GM18520 (cell line): Measurements from ENCODE around the gene SNRNP25.

ENCODE experiments used
- ATAC-seq: cut with Tn5 transposase; IDR thresholded peaks from one replicate; pipeline ENCODE4 v1.9.1; 2021; ENCODE audit not compliant: unreplicated experiment

The SNRNP25 gene

DNA sequence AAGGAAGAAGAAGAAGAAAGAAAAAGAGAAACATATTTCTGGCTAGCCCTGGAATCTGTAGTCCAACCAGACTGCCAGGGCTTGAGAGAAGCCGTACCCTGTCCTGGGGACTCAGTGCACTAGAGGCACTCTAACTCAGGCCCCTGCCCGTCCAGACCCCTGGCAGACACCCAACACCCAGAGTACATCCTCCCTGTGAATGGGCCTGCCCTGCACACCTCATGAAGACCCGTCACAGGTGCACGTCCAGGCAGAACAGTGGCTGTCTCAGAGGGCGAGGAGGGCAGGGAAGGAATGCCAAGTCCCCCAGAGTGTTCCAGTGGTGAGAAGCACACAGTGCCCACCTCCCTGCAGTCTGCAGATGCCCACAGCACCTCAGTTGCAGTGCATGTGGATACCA, 47.4 kb downstream of the SNRNP25 start:
- no peak for ATAC-seq

DNA sequence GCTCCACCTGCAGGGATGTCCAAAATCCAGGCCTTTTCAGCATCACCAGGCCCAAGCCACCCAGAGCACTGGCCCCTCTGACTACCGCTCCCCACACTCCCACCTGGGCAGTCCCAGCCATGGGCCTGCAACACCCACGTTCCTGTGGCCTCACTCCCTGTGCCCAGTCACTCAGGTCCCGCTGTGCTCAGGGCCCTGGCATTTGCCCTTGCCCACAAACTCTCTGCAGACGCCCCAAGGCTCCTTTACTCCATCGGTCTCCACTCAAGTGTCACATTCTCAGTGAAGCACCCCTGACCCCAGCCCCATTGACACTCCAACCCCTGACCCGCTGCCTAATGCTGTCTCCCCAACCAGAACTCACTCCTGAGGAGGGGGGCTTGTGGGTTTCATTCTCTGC, 48.0 kb downstream of the SNRNP25 start:
- ATAC-seq = no peak

DNA sequence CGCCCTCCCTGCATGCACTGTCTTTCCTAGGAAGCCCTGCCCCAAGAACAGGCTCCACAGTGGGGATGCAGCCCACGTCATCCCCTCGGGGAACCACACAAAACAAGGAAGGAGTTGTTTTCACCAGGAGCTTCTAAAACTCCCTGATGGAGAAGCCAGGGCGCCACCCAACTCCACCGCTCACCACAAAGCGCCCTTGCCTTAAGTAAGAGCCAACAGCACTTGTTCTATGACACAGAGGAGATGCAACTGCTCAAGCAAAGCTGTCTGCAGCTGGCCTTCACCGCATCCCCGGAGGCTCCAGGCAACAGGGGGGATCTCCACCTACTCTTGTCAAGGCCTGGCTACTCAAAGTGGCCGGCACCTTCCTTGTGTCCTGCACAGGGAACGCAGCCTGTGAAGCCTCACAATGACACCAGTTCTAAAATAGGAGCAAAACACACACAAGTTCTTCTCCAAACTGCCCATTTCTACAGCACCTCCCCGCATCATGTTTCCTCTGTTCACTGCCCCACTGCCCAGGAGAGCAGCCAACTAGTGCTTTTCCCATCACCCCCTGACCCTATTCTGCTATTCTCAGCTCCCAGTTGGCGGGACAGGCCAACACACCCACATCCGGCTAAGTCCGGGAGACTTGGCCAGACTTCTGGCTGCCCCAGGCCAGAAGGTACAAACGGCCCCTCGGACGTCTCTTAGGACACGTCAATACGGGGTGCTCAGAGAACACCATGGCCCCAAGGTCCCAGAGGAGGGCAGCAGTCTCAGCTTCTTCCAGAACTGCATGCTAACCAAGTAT, 48.6 kb downstream of the SNRNP25 start:
- no peak for ATAC-seq

DNA sequence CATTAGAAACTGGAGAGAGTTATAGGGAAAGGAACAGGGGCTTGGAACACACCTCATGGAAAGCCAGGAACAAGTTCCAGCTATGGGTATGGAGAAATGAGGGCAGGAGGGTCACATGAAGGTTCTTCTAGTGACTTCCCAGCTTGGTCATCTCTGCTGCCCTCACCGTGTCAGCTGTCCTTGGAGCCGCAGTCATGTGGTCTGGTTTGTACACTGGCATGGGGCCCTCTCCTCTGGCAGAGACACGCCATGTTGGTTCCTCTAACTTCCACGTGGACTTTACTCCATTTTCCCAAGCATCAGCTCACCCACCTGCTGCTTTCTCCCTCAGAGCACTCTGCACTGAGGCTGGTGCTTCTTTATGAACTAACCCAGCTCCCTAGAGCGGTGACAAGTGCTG, 50.7 kb downstream of the SNRNP25 start:
- no peak for ATAC-seq

DNA sequence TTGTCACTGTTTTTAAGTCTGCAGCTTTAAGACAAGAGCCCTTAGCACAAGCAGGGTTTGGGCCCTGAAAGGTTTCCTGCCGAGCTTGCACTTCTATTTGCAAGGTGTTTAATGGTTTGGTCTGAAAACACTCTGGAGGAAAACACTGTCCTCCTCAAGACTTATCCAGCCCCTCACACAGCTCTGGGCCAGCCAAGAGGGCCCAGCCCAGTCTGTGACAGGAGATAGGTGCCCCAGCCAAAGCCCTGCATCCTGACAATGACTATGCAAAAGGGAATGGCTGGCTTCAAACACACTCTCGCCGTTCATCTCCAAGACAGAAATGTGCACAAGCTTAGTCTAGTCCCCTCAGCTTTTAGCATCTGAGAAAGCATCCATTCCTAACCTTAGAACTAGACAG, 51.3 kb downstream of the SNRNP25 start:
- ATAC-seq = no peak

DNA sequence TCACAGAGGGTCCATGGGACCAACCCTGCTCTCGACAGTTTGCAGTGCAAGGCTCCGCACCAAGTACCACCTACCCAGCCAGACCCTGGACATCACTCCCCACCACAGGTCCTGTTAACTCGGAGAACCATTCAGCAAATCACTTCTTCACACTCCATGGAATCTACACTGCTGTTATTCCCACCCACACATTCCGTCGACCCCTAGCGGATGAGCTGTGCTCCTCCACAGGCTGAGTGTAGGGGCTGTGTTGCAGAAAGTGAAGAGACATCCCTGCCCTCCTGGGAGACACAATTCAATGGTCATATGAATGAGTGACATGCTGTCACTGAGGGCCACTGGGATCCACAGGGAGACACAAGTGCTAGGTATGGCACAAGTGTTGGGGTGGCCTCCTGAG, 51.9 kb downstream of the SNRNP25 start:
- ATAC-seq = no peak

DNA sequence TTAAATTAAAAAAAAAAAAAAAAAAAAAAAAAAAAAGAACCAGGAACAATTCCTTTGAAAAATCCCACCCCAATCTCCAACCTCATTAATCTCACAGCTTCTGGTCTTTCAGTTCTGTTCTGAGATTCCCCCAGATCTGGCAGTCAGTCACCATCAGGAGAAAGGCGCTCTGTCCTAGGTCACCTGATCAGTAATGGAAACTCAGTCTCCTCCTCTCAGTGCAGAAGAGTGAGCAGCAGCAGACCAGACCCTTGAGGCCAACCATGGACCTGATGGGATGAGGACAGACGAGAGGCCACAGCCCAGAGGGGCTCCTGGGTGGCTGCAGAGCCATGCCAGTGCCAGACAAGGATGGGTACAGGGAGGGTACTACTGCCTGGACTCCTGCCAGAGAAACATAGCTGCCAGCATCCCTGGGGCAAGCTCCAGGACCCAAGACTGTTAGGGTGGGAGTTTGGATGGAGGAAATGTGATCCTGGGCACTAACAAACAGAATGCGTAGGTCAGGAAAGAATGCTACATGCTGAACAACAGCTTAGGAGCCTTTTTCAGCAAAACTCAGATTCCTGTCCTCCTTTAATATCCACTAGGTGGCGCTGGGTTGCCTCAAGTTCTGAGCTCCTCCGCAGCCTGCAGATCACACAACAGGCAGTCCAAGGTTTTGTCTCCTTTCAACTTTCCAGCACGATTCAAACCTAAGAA, 53.1 kb downstream of the SNRNP25 start:
- ATAC-seq = no peak
